PC-3 (cell line): ENCODE results near the gene SUGP1. TPM values are rescaled to one million over a fixed set of nuclear protein-coding genes. Genes with fewer than 3 reads are reported as not detected.

Source experiments
- ATAC-seq: fragments of 200-7000 bp; cut with Tn5 transposase; 2 replicates; pipeline ENCODE4 v1.9.1; 2020; ENCODE audit warnings: mild to moderate bottlenecking, moderate library complexity
- BruUV-seq: library from RNA; stranded (reverse); fragments of 400-500 nt; replicated peaks from 2 replicates; lab custom pipeline; 2021; lab: Mats Ljungman, UMichigan
- CTCF ChIA-PET: fragments of 300-600 bp; sonication (Branson Sonifier 250); formaldehyde crosslinking; loops from one replicate; lab custom pipeline; 2022; ENCODE audit warnings: antibody characterized with exemption; lab: Charles Lee
- POLR2A ChIA-PET: fragments of 300-600 bp; sonication (Branson Sonifier 250); formaldehyde crosslinking; loops from one replicate; lab custom pipeline; 2022; ENCODE audit warnings: antibody characterized with exemption; ENCODE audit not compliant: unreplicated experiment; lab: Charles Lee
- DNase-seq: peaks from one replicate; pipeline ENCODE4 v3.0.0-alpha.2; 2015
- H2AFZ ChIP-seq: fragments of 300-600 bp; sonication (generic); 2 replicates; pipeline ENCODE4 v1.6.0; 2016; ENCODE audit warnings: antibody characterized with exemption, low read length
- H3F3A ChIP-seq: fragments of 300-600 bp; sonication (generic); one replicate; pipeline ENCODE4 v1.6.0; 2017; ENCODE audit warnings: antibody characterized with exemption, low read length, control low read depth, mild to moderate bottlenecking; ENCODE audit not compliant: unreplicated experiment
- H3K27ac ChIP-seq: fragments of 300-600 bp; sonication (generic); 2 replicates; pipeline ENCODE4 v1.5.1; 2016; ENCODE audit warnings: mild to moderate bottlenecking, low read length
- H3K27me3 ChIP-seq: fragments of 300-600 bp; sonication (generic); 2 replicates; pipeline ENCODE4 v1.6.1; 2016; ENCODE audit warnings: low read length, mixed read lengths
- H3K36me3 ChIP-seq: fragments of 300-600 bp; sonication (generic); 2 replicates; pipeline ENCODE4 v1.6.1; 2016; ENCODE audit warnings: low read depth, mixed run types, low read length, mixed read lengths
- H3K4me1 ChIP-seq: fragments of 300-600 bp; sonication (generic); 2 replicates; pipeline ENCODE4 v1.5.1; 2016; ENCODE audit warnings: low read length; ENCODE audit not compliant: insufficient read depth
- H3K4me2 ChIP-seq: fragments of 300-600 bp; sonication (generic); 2 replicates; pipeline ENCODE4 v1.6.0; 2016; ENCODE audit warnings: low read length
- H3K4me3 ChIP-seq: fragments of 300-600 bp; sonication (generic); 2 replicates; pipeline ENCODE4 v1.5.1; 2016; ENCODE audit warnings: mild to moderate bottlenecking, low read length, mixed read lengths
- H3K79me2 ChIP-seq: fragments of 300-600 bp; sonication (generic); 2 replicates; pipeline ENCODE4 v1.6.1; 2017; ENCODE audit warnings: low read length, mixed read lengths
- H3K9ac ChIP-seq: fragments of 300-600 bp; sonication (generic); 2 replicates; pipeline ENCODE4 v1.6.0; 2016; ENCODE audit warnings: mild to moderate bottlenecking, low read length
- H3K9me2 ChIP-seq: fragments of 300-600 bp; sonication (generic); replicated peaks from 2 replicates; pipeline ENCODE4 v1.6.1; 2016; ENCODE audit warnings: mixed run types, low read length, mixed read lengths
- H3K9me3 ChIP-seq: fragments of 300-600 bp; sonication (generic); 2 replicates; pipeline ENCODE4 v1.6.1; 2016; ENCODE audit warnings: low read length, mixed read lengths
- H4K20me1 ChIP-seq: fragments of 300-600 bp; sonication (generic); 2 replicates; pipeline ENCODE4 v1.6.1; 2016; ENCODE audit warnings: low read length, mixed read lengths
- CTCF ChIP-seq: fragments of 300-600 bp; sonication (generic); conservative IDR thresholded peaks from 2 replicates; pipeline ENCODE4 v1.5.1; 2017; ENCODE audit warnings: antibody characterized with exemption, low read depth, mild to moderate bottlenecking, low read length
- EZH2 ChIP-seq: fragments of 300-600 bp; sonication (generic); IDR thresholded peaks from one replicate; pipeline ENCODE4 v1.6.1; 2017; ENCODE audit warnings: antibody characterized with exemption, mild to moderate bottlenecking, low read length; ENCODE audit not compliant: unreplicated experiment
- EZH2phosphoT487 ChIP-seq: fragments of 300-600 bp; sonication (generic); IDR thresholded peaks from 2 replicates; pipeline ENCODE4 v1.6.1; 2018; ENCODE audit warnings: mild to moderate bottlenecking, antibody characterized with exemption, low read length, borderline replicate concordance
- intact Hi-C: fragments of 100-400 bp; cut with micrococcal nuclease; formaldehyde crosslinking; loops from 2 replicates; pipeline ENCODE4 v1.9.0; 2023
- total RNA-seq: library from RNA; depleted of rRNA; stranded (reverse); fragments of >200 nt; gene quantifications from 2 replicates; pipeline ENCODE4 v1.2.3, GENCODE V29; 2014

Gene SUGP1
- total RNA-seq, 1 experiment from 2014 or later: 42.1 TPM

GRCh38 chr19:19236173-19236572 is 84.1 kb downstream of the SUGP1 start:
- CTCF ChIA-PET: no interaction called here

DNA sequence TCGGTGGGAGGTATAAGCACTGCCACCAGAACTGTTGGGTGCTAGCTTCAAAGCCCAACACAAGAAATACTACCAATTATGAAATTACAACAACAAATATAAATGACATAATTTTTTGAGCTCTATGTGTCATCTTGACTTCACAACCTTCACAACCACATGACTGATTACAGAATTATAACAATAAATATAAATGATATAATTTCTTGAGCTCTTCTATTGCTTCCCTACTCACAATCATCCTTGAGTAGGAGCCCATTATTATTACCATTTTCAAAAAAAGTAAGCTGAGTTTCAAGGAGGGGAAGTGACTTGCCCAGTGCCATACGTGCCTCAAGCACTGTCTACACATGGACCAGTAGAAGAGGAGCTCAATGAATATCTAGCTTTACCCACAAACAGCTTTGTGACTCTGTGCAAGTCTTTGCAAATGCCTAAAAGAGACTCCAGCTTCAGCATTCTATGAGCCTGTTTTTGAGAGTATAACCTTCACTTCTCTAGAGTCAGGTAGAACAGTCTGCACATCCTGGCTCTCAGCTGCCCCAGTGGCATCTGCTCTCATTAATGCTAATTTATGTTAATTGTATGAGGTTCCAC is 86.0 kb downstream of the SUGP1 start:
- ATAC-seq (no peak), DNase-seq (no peak)
- ChIA-PET POLR2A (no interaction called here), CTCF (no interaction called here)
- Histone ChIP-seq H3K79me2 (no peaks in the 10 kb centered on the region), H3K4me1 (no peaks in the 10 kb centered on the region), H3K36me3 (no peaks in the 10 kb centered on the region), H3K9me3 (peaks cover 8% of the 10 kb centered on the region), H4K20me1 (no peaks in the 10 kb centered on the region), H3K27ac (no peak overlapping the region), H3F3A (no peaks in the 10 kb centered on the region), H3K9ac (no peak overlapping the region), H3K4me2 (no peak overlapping the region), H3K9me2 (no peaks in the 10 kb centered on the region), H3K4me3 (no peak overlapping the region), H3K27me3 (no peaks in the 10 kb centered on the region), H2AFZ (no peak overlapping the region)
- intact Hi-C loops: no loop called here
- no TSS peak for BruUV-seq
- TF ChIP-seq CTCF (no peak), EZH2phosphoT487 (no peak), EZH2 (no peak)

More at GRCh38 chr19:19236173-19236572, 84.1 kb downstream of the SUGP1 start:
- POLR2A ChIA-PET: no interaction called here
- H3K27ac ChIP-seq: no peak overlapping the region
- BruUV-seq: no TSS peak
- no peaks in the 10 kb centered on the region for H3K27me3 ChIP-seq
- H3F3A ChIP-seq: no peaks in the 10 kb centered on the region
- TF ChIP-seq EZH2 (no peak), EZH2phosphoT487 (no peak), CTCF (no peak)
- no peak for DNase-seq
- ATAC-seq: no peak
- no peak overlapping the region for H3K4me3 ChIP-seq
- H3K4me2 ChIP-seq: no peak overlapping the region
- no peak overlapping the region for H3K9ac ChIP-seq
- H3K4me1 ChIP-seq: no peaks in the 10 kb centered on the region
- H3K79me2 ChIP-seq: no peaks in the 10 kb centered on the region
- H3K9me3 ChIP-seq: peaks cover 8% of the 10 kb centered on the region
- no peaks in the 10 kb centered on the region for H3K36me3 ChIP-seq
- no peak overlapping the region for H2AFZ ChIP-seq
- H3K9me2 ChIP-seq: no peaks in the 10 kb centered on the region
- intact Hi-C loops: no loop called here
- no peaks in the 10 kb centered on the region for H4K20me1 ChIP-seq

- peaks cover 8% of the 10 kb centered on the region for H3K9me3 ChIP-seq
- no peak overlapping the region for H3K27ac ChIP-seq
- H3K79me2 ChIP-seq: no peaks in the 10 kb centered on the region
- intact Hi-C loops: no loop called here
- H4K20me1 ChIP-seq: no peaks in the 10 kb centered on the region
- H3K4me1 ChIP-seq: no peaks in the 10 kb centered on the region
- H3F3A ChIP-seq: no peaks in the 10 kb centered on the region
- ChIA-PET CTCF (no interaction called here), POLR2A (no interaction called here)
- TF ChIP-seq CTCF (no peak), EZH2phosphoT487 (no peak), EZH2 (no peak)
- BruUV-seq: no TSS peak
- no peak for ATAC-seq
- H3K36me3 ChIP-seq: no peaks in the 10 kb centered on the region
- no peak overlapping the region for H3K4me3 ChIP-seq
- no peaks in the 10 kb centered on the region for H3K9me2 ChIP-seq
- DNase-seq: no peak
- no peaks in the 10 kb centered on the region for H3K27me3 ChIP-seq
- H2AFZ ChIP-seq: no peak overlapping the region
- H3K4me2 ChIP-seq: no peak overlapping the region
- no peak overlapping the region for H3K9ac ChIP-seq
Measured at GRCh38 chr19:19232261-19232721, 88.0 kb downstream of the SUGP1 start.
